WERI-Rb-1 (cell line): ENCODE results near the gene GPAT2.
"Not testable (repeated sequence)": the region's sequence is repeated elsewhere in the genome, so short reads cannot be mapped to it uniquely, and the experiment has no call there.

Experiments used
- DNase-seq: peaks from one replicate; pipeline ENCODE4 v3.0.0-alpha.2; 2020
- H3K27ac ChIP-seq: fragments of 250-450 bp; sonication (Bioruptor Pico); 2 replicates; pipeline ENCODE4 v1.5.1; 2020; ENCODE audit warnings: mild to moderate bottlenecking, moderate library complexity
- H3K27me3 ChIP-seq: fragments of 250-450 bp; sonication (Bioruptor Pico); 2 replicates; pipeline ENCODE4 v1.5.1; 2021; ENCODE audit warnings: mild to moderate bottlenecking, low read depth, moderate library complexity; ENCODE audit not compliant: insufficient read depth, severe bottlenecking
- H3K36me3 ChIP-seq: fragments of 250-450 bp; sonication (Bioruptor Pico); 2 replicates; pipeline ENCODE4 v1.5.1; 2020; ENCODE audit warnings: mild to moderate bottlenecking, moderate library complexity
- H3K4me3 ChIP-seq: 2 replicates; pipeline ENCODE4 v1.5.1; 2011; ENCODE audit warnings: low read depth, mild to moderate bottlenecking, control low read depth, low read length
- H3K9me3 ChIP-seq: fragments of 250-450 bp; sonication (Bioruptor Pico); 2 replicates; pipeline ENCODE4 v1.5.1; 2021; ENCODE audit warnings: mild to moderate bottlenecking, moderate library complexity; ENCODE audit not compliant: severe bottlenecking
- TF ChIP-seq, protein P1 (sequence below): IDR thresholded peaks from 2 replicates; pipeline ENCODE4 v1.5.1; 2011; ENCODE audit warnings: low read depth, mild to moderate bottlenecking, control low read depth, inconsistent platforms, low read length

GPAT2 gene

DNA sequence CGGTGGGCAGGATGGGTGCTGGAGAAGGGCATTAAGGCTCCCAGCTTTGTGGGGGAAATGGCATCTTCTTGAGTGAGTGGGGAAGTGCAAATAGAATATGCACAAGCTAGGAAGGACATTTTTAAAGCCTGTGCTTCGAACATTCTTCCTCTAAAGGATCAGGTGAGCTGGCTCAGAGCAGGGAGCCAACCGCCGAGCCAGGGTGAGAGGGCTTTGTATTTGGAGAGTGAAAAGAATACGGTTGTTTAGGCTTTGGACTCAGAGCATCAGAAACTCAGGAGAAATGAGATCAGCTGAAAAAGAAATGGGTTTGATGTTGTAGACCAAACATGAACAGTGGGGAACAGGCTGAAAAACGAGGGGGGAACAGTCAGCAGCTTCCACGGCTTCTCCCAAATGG is 19.8 kb upstream of the GPAT2 start:
- not testable (repeated sequence) for H3K9me3 ChIP-seq, H3K27ac ChIP-seq, H3K36me3 ChIP-seq, DNase-seq, H3K27me3 ChIP-seq, H3K4me3 ChIP-seq

DNA sequence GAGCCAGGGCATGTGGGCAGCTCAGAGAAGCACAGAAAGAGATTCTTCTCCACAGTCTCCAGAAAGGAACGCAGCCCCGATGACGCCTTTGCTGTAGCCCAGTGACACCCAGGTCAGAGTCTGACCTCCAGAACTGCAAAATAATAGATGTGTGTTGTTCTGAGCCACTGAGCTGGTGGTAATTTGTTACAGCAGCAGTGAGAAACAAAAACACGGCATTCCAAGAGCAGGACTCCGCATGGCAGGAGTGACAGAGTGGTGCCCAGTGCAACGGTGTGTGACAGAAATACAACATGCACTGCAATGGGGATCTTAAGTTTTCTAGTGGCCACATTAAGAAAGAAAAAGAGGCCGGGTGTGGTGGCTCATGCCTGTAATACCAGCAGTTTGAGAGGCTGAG is 18.7 kb upstream of the GPAT2 start:
- not testable (repeated sequence) for H3K9me3 ChIP-seq, H3K27me3 ChIP-seq, H3K36me3 ChIP-seq, H3K4me3 ChIP-seq, DNase-seq, H3K27ac ChIP-seq

DNA sequence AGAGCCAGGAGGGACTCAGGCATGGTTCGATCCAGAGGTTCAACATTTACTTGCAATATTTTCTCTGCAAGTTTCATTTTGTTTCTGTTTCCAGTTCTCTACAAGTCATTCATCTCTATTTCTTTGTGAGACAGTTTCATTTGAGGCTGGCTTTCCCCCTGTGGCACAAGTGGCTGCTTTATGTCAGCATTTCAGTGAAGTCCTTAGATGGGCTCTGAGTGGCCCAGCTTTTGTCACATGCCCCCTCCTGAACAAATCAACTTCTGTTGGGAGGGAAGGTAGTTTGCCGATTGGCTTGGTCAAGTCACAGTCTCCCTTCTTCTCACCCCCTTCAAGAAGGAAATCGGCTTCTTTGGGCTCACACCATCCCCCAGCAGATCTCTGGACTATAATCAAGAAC is 17.9 kb upstream of the GPAT2 start:
- H3K27me3 ChIP-seq, DNase-seq, H3K4me3 ChIP-seq, H3K36me3 ChIP-seq, H3K27ac ChIP-seq, H3K9me3 ChIP-seq: not testable (repeated sequence)

DNA sequence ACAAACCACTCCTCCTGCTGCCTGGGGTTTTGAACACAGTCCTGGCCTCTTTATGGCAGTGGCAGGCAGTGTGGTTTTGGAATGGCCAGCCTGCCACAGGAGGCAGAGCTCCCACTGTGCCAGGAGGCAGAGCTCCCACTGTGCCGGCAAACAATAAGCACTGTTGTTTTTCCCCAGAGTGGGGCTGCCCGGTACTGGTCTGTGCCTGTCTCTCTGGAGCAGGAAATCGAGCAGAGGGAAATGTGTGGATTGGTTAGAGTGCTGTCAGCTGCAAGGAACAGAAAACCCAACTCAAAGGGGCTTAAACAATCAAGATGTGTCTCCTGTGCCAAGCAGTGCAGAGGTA is 15.2 kb upstream of the GPAT2 start:
- not testable (repeated sequence) for H3K9me3 ChIP-seq, H3K36me3 ChIP-seq, H3K27me3 ChIP-seq, H3K4me3 ChIP-seq, DNase-seq, H3K27ac ChIP-seq

DNA sequence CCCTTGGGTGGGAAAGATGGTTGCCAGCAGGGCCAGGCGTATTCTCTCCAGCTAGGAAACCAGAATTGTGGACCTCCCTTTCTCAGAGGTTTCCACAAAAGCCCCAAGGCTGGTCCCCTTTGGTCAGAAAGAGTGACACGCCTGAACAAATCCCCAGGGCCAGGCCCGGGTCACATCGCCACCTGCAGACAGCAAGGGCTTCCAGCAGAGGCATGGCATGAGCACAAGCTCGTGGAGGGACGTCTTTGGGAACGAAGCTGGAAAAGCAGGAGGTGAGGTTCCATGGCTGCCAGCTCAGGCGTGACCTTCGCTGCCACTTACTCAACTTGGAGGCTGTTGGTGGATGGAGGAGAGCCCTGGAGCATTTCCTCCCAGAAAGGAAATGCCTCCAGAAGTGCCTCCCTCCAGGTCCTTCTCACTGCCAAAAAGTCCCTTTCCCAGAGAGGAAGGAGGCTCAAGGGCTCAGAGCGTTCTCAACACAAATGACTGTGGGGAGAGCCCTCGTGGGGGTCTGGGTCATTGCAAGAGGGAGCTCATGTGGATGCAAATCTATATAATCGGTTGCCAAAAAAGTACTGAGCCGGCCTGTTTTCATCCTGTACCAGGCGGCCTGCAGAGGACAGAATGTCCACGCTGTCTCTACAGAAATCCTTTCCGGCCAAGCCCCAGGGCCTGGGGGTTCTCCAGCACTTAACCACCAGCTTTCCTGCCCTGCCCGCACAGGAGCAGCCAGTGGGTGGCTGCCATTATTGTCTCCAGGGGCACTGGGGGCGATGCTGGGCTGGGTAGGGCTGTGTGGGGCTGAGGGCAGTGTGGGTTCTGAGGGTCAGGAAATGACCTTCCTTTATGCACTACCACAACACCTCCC is 14.6 kb upstream of the GPAT2 start:
- H3K36me3 ChIP-seq, H3K9me3 ChIP-seq, H3K4me3 ChIP-seq, H3K27me3 ChIP-seq, H3K27ac ChIP-seq: not testable (repeated sequence)
- DNase-seq, result peak; percentile 63

DNA sequence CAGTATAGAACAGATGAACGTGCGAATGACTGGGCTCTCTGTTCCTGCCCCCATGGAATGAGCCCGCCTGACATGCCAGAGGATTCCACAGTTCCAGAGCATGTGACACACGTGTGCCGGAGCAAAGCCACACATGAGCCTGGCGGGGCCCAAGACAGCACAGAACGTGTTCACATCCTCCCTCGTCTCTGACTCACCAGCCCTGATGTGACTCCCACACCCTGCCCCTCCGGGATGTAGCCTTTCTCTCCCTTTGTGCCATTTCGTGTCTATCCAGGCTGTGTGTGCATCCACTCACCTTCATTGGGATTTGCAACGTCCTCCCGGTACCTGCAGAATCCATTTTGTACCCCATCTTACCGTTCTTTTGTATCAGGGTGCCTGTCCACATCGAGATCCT is 838 bp upstream of the GPAT2 start:
- H3K9me3 ChIP-seq, H3K27me3 ChIP-seq, H3K27ac ChIP-seq, H3K36me3 ChIP-seq, H3K4me3 ChIP-seq, DNase-seq: not testable (repeated sequence)

DNA sequence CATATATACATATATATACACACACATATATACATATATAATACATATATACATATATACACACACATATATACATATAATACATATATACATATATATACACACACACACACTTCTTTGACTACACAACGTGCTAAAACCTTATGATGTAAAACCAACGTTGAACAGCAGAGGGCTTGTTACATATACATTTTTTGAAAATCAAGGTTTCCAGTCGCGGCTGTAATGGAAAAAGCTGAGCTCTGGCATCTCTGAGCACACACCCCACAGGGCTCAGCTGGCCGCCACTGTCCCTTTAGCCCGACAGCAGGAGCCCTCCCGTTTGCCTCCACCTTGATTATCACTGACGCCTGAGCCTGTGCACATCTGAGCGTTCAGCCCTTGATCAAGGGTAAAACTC is 719 bp downstream of the GPAT2 start:
- not testable (repeated sequence) for H3K36me3 ChIP-seq, H3K4me3 ChIP-seq, H3K27ac ChIP-seq, H3K9me3 ChIP-seq, DNase-seq, H3K27me3 ChIP-seq

DNA sequence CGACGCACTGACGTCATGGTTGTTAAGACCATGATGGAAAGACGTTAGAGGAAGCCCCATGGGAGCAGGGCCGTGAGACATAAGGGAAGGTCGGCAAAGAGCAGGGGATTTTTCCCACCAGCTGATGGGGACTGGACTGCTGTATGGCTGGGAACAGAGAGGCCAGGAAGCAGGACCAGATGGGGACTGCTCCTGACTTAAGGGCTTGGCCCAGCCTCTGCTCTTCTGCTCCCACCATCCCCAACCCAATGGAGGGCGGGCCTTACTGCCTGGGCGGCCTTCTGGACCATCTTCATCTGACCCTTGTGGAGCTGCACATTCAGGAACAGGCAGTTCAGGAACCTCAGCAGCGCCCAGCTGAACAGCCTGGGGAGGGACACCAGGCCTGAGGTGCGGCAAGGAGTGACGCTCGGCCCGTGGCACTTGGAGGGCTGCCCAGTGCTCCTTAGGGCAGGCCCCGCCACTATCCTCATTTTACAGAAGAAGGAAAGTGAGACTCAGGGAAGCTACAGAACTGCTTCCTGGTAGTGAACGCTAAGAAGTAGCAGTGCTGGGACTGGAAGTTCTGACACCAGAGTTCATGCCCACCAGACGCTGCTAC is 6.9 kb downstream of the GPAT2 start:
- not testable (repeated sequence) for H3K27me3 ChIP-seq, H3K27ac ChIP-seq, H3K9me3 ChIP-seq, H3K36me3 ChIP-seq, H3K4me3 ChIP-seq, DNase-seq

DNA sequence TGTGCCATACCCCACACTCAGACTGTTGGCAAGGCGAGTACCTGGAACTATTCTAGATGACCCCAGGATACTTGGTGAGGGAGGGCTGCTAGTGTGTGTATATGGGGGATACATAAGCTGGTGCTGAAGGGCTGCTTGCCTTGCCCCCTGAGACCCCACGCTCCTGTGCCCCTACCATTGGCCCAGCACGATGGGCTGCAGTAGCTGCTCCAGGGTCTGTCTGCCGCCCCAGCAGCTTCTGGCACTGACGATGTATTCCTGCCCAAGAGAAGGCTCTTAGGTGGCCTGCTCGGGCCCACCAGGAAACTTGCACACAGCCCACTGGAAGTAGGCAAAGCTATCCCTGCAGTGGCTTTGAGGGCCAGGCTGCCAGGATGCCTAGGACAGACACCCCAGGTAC is 9.0 kb downstream of the GPAT2 start:
- not testable (repeated sequence) for DNase-seq

DNA sequence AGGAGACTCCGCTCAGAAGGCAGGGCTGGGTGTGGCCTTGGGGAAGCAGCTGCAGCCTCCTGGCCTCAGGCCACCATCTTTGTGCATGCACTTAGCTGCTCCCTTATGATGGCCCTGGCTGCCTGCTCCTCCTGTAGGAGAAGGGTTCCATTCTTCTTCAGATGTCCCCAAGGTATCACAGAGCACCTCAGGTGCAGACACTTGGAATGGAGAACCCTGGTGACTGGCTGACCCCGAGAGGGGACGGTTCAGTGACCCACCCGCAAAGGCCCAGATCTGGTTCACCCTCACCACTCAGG is 9.6 kb downstream of the GPAT2 start:
- Histone ChIP-seq H3K4me3 (no peak overlapping the region), H3K27me3 (no peaks in the 10 kb centered on the region), H3K36me3 (no peaks in the 10 kb centered on the region), H3K27ac (no peak overlapping the region), H3K9me3 (no peaks in the 10 kb centered on the region)
- TF ChIP-seq, protein P1, sequence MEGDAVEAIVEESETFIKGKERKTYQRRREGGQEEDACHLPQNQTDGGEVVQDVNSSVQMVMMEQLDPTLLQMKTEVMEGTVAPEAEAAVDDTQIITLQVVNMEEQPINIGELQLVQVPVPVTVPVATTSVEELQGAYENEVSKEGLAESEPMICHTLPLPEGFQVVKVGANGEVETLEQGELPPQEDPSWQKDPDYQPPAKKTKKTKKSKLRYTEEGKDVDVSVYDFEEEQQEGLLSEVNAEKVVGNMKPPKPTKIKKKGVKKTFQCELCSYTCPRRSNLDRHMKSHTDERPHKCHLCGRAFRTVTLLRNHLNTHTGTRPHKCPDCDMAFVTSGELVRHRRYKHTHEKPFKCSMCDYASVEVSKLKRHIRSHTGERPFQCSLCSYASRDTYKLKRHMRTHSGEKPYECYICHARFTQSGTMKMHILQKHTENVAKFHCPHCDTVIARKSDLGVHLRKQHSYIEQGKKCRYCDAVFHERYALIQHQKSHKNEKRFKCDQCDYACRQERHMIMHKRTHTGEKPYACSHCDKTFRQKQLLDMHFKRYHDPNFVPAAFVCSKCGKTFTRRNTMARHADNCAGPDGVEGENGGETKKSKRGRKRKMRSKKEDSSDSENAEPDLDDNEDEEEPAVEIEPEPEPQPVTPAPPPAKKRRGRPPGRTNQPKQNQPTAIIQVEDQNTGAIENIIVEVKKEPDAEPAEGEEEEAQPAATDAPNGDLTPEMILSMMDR, result no peak
- DNase-seq, result no peak

More for the DNA sequence above, 9.0 kb downstream of the GPAT2 start:
- not testable (repeated sequence) for H3K36me3 ChIP-seq, H3K4me3 ChIP-seq, H3K27me3 ChIP-seq, H3K27ac ChIP-seq, H3K9me3 ChIP-seq
